ENCODE measurements around the gene PRSS21. TPM values are rescaled to one million over a fixed set of nuclear protein-coding genes. Genes with fewer than 3 reads are reported as not detected.

The PRSS21 gene
- total RNA-seq, 2 donors from 2014 or later: not detected

DNA sequence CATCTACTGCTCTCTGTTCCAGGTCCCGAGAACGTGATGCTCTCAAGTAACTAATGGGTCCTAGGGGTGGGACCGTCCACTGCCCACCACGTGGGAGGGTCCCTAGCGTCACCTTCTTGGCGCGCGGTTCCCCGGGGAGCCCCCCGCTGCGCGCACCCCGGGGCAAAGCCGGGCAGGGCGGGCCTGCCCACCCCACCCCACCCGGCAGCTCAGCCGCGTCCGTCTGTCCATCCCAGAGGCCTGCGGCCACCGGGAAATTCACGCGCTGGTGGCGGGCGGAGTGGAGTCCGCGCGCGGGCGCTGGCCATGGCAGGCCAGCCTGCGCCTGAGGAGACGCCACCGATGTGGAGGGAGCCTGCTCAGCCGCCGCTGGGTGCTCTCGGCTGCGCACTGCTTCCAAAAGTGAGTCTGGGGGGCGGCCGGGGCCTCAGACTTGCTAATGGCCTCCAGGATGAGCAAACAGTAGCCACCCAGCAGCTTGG, 18.3 kb upstream of the PRSS21 start:
- Histone ChIP-seq H3K9me3 (peaks cover 0 to 11% of the 10 kb centered on the region in 2 donors), H3K4me3 (no peak overlapping the region), H3K27me3 (no peaks in the 10 kb centered on the region), H3K36me3 (no peaks in the 10 kb centered on the region), H3K4me1 (no peaks in the 10 kb centered on the region), H3K27ac (no peak overlapping the region)
- no peak for DNase-seq (ENCODE audit: low spot score)
- TF ChIP-seq CTCF (IDR thresholded peaks at IDR 0.05): no peak

DNA sequence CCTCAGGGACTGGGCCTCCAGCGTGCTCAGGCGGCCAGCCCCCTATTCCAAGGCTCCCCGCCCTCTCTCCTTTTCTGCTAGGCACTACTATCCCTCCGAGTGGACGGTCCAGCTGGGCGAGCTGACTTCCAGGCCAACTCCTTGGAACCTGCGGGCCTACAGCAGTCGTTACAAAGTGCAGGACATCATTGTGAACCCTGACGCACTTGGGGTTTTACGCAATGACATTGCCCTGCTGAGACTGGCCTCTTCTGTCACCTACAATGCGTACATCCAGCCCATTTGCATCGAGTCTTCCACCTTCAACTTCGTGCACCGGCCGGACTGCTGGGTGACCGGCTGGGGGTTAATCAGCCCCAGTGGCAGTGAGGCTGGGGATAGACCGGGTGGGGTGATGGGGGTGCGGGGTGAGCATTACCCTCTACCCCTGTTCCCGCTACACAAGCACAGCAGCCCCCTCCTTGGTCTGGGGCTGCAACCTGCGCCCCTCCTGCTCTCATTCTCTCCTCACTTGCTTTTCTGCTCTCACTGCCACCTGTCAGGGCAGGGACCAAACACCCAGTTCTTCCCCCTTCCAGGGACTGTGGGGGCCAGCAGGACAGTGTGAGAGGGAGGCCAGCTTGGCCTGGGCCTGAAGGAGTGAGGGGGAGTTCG, 17.7 kb upstream of the PRSS21 start:
- H3K4me1 ChIP-seq: no peaks in the 10 kb centered on the region
- H3K27me3 ChIP-seq: no peaks in the 10 kb centered on the region
- no peak for TF ChIP-seq CTCF (IDR thresholded peaks at IDR 0.05)
- H3K9me3 ChIP-seq: peaks cover 0 to 16% of the 10 kb centered on the region in 2 donors
- no peak for DNase-seq (ENCODE audit: low spot score)
- no peak overlapping the region for H3K27ac ChIP-seq
- no peaks in the 10 kb centered on the region for H3K36me3 ChIP-seq
- H3K4me3 ChIP-seq: no peak overlapping the region

DNA sequence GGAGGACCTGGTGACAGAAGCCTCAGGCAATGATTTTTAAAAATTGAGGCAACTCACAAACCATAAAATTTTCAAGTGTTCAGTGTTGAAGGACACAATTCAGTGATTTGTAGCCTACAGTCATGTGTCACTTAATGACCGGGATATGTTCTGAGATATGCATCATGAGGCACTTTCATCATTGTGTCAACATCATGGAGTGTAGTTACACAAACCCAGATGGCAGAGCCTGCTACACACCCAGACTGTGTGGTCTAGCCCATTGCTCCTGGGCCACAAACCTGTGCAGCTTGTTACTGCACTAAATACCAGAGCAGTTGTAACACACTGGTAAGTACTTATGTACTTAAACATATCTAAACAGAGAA, 17.2 kb upstream of the PRSS21 start:
- H3K27me3 ChIP-seq: no peaks in the 10 kb centered on the region
- no peak for TF ChIP-seq CTCF (IDR thresholded peaks at IDR 0.05)
- no peak for DNase-seq (ENCODE audit: low spot score)
- H3K4me3 ChIP-seq: no peak overlapping the region
- H3K27ac ChIP-seq: no peak overlapping the region
- H3K9me3 ChIP-seq: peaks cover 0 to 18% of the 10 kb centered on the region in 2 donors
- no peaks in the 10 kb centered on the region for H3K36me3 ChIP-seq
- no peaks in the 10 kb centered on the region for H3K4me1 ChIP-seq

GRCh38 chr16:2803545-2804195, 13.4 kb upstream of the PRSS21 start:
- Histone ChIP-seq H3K4me1 (no peaks in the 10 kb centered on the region), H3K27ac (no peak overlapping the region), H3K27me3 (no peaks in the 10 kb centered on the region), H3K9me3 (peaks cover 0 to 18% of the 10 kb centered on the region in 2 donors), H3K36me3 (no peaks in the 10 kb centered on the region), H3K4me3 (no peak overlapping the region)
- no peak for TF ChIP-seq CTCF (IDR thresholded peaks at IDR 0.05)
- no peak for DNase-seq (ENCODE audit: low spot score)

GRCh38 chr16:2804728-2805127, 12.3 kb upstream of the PRSS21 start:
- H3K27me3 ChIP-seq: no peaks in the 10 kb centered on the region
- no peak overlapping the region for H3K4me3 ChIP-seq
- H3K36me3 ChIP-seq: no peaks in the 10 kb centered on the region
- H3K27ac ChIP-seq: no peak overlapping the region
- H3K9me3 ChIP-seq: peaks cover 0 to 18% of the 10 kb centered on the region in 2 donors
- no peaks in the 10 kb centered on the region for H3K4me1 ChIP-seq
- no peak for TF ChIP-seq CTCF (IDR thresholded peaks at IDR 0.05)
- no peak for DNase-seq (ENCODE audit: low spot score)
